ENCODE measurements around the gene ME3. TPM values are rescaled to one million over a fixed set of nuclear protein-coding genes. Genes with fewer than 3 reads are reported as not detected.

Gene ME3
- total and polyA plus RNA-seq, 4 donors = 1.4 to 7.2 (median 2.3) TPM

GRCh38 chr11:86555401-86555800 lies 117.0 kb downstream of the ME3 start:
- no peaks in the 10 kb centered on the region for H3K9me3 ChIP-seq (ENCODE audit: control insufficient read depth in 4 of 4, low read length in 3 of 4)

GRCh38 chr11:86553265-86553664 lies 119.2 kb downstream of the ME3 start:
- H3K36me3 ChIP-seq (ENCODE audit: control insufficient read depth in 4 of 4, insufficient read depth in 3 of 4, low read depth in 1 of 4, low read length in 3 of 4) = no peaks in the 10 kb centered on the region
- DNase-seq (ENCODE audit: low spot score) = no peak
- H3K9me3 ChIP-seq (ENCODE audit: control insufficient read depth in 4 of 4, low read length in 3 of 4) = no peaks in the 10 kb centered on the region
- H3K4me3 ChIP-seq (ENCODE audit: low read depth in 1 of 3, low read length in 3 of 3) = no peak overlapping the region
- no peak overlapping the region for H3K27ac ChIP-seq (ENCODE audit: low read depth in 1 of 2, low read length in 2 of 2)
- H3K4me1 ChIP-seq (ENCODE audit: control insufficient read depth in 4 of 4, insufficient read depth in 4 of 4, low read length in 3 of 4) = peaks cover 0 to 2% (median 0%) of the 10 kb centered on the region in 4 donors
- no peak overlapping the region for H3K9ac ChIP-seq (ENCODE audit: low read depth in 1 of 2, low read length in 2 of 2)
- 85% methylated on average over 4 of the region's 4 CpGs for WGBS
- no peaks in the 10 kb centered on the region for H3K27me3 ChIP-seq (ENCODE audit: control insufficient read depth in 4 of 4, insufficient read depth in 4 of 4, low read length in 3 of 4)
- TF ChIP-seq FOXA1 (IDR thresholded peaks at IDR 0.05) (no peak), SP1 (IDR thresholded peaks at IDR 0.05) (no peak), NR2F2 (IDR thresholded peaks at IDR 0.05) (no peak), HNF4G (IDR thresholded peaks at IDR 0.05) (no peak), RAD21 (IDR thresholded peaks at IDR 0.05) (no peak), FOXA2 (IDR thresholded peaks at IDR 0.05) (no peak), HNF4A (conservative IDR thresholded peaks at IDR 0.05) (no peak), RXRA (IDR thresholded peaks at IDR 0.05) (no peak)
- TF ChIP-seq, protein P1, sequence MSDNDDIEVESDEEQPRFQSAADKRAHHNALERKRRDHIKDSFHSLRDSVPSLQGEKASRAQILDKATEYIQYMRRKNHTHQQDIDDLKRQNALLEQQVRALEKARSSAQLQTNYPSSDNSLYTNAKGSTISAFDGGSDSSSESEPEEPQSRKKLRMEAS (IDR thresholded peaks at IDR 0.05) = no peak
- TF ChIP-seq, protein P2, sequence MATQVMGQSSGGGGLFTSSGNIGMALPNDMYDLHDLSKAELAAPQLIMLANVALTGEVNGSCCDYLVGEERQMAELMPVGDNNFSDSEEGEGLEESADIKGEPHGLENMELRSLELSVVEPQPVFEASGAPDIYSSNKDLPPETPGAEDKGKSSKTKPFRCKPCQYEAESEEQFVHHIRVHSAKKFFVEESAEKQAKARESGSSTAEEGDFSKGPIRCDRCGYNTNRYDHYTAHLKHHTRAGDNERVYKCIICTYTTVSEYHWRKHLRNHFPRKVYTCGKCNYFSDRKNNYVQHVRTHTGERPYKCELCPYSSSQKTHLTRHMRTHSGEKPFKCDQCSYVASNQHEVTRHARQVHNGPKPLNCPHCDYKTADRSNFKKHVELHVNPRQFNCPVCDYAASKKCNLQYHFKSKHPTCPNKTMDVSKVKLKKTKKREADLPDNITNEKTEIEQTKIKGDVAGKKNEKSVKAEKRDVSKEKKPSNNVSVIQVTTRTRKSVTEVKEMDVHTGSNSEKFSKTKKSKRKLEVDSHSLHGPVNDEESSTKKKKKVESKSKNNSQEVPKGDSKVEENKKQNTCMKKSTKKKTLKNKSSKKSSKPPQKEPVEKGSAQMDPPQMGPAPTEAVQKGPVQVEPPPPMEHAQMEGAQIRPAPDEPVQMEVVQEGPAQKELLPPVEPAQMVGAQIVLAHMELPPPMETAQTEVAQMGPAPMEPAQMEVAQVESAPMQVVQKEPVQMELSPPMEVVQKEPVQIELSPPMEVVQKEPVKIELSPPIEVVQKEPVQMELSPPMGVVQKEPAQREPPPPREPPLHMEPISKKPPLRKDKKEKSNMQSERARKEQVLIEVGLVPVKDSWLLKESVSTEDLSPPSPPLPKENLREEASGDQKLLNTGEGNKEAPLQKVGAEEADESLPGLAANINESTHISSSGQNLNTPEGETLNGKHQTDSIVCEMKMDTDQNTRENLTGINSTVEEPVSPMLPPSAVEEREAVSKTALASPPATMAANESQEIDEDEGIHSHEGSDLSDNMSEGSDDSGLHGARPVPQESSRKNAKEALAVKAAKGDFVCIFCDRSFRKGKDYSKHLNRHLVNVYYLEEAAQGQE (IDR thresholded peaks at IDR 0.05) = no peak
- TF ChIP-seq, protein P3, sequence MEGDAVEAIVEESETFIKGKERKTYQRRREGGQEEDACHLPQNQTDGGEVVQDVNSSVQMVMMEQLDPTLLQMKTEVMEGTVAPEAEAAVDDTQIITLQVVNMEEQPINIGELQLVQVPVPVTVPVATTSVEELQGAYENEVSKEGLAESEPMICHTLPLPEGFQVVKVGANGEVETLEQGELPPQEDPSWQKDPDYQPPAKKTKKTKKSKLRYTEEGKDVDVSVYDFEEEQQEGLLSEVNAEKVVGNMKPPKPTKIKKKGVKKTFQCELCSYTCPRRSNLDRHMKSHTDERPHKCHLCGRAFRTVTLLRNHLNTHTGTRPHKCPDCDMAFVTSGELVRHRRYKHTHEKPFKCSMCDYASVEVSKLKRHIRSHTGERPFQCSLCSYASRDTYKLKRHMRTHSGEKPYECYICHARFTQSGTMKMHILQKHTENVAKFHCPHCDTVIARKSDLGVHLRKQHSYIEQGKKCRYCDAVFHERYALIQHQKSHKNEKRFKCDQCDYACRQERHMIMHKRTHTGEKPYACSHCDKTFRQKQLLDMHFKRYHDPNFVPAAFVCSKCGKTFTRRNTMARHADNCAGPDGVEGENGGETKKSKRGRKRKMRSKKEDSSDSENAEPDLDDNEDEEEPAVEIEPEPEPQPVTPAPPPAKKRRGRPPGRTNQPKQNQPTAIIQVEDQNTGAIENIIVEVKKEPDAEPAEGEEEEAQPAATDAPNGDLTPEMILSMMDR (IDR thresholded peaks at IDR 0.05; ENCODE audit: low read depth, low read length, missing input control) = no peak

More at GRCh38 chr11:86555401-86555800, 117.0 kb downstream of the ME3 start:
- Histone ChIP-seq H3K4me1 (ENCODE audit: control insufficient read depth in 4 of 4, insufficient read depth in 4 of 4, low read length in 3 of 4) (peaks cover 0 to 2% (median 0%) of the 10 kb centered on the region in 4 donors), H3K27me3 (ENCODE audit: control insufficient read depth in 4 of 4, insufficient read depth in 4 of 4, low read length in 3 of 4) (no peaks in the 10 kb centered on the region), H3K4me3 (ENCODE audit: low read depth in 1 of 3, low read length in 3 of 3) (no peak overlapping the region), H3K36me3 (ENCODE audit: control insufficient read depth in 4 of 4, insufficient read depth in 3 of 4, low read depth in 1 of 4, low read length in 3 of 4) (no peaks in the 10 kb centered on the region), H3K27ac (ENCODE audit: low read depth in 1 of 2, low read length in 2 of 2) (no peak overlapping the region), H3K9ac (ENCODE audit: low read depth in 1 of 2, low read length in 2 of 2) (no peak overlapping the region)
- DNase-seq (ENCODE audit: low spot score) = no peak
- no peak for TF ChIP-seq RXRA (IDR thresholded peaks at IDR 0.05)
- TF ChIP-seq ATF3 (IDR thresholded peaks at IDR 0.05) = no peak
- TF ChIP-seq SP1 (IDR thresholded peaks at IDR 0.05) = no peak
- TF ChIP-seq EGR1 (IDR thresholded peaks at IDR 0.05; ENCODE audit: low read depth in 2 of 2) = no peak
- no peak for TF ChIP-seq RAD21 (IDR thresholded peaks at IDR 0.05)
- TF ChIP-seq FOXA1 (IDR thresholded peaks at IDR 0.05) = no peak
- TF ChIP-seq, protein P2 (IDR thresholded peaks at IDR 0.05) = no peak
- TF ChIP-seq NR2F2 (IDR thresholded peaks at IDR 0.05) = no peak
- TF ChIP-seq, protein P3 (IDR thresholded peaks at IDR 0.05; ENCODE audit: low read depth, low read length, missing input control) = no peak
- TF ChIP-seq TAF1 (conservative IDR thresholded peaks at IDR 0.05) = no peak
- TF ChIP-seq, protein P1 (IDR thresholded peaks at IDR 0.05) = no peak
- no peak for TF ChIP-seq YY1 (IDR thresholded peaks at IDR 0.05)
- TF ChIP-seq JUND (IDR thresholded peaks at IDR 0.05) = no peak
- no peak for TF ChIP-seq GABPA (IDR thresholded peaks at IDR 0.05 in 1 of 2, conservative IDR thresholded peaks at IDR 0.05 in 1 of 2)
- TF ChIP-seq HNF4A (conservative IDR thresholded peaks at IDR 0.05) = no peak
- 93% methylated on average over 5 of the region's 5 CpGs for WGBS

Data from liver (tissue), 9 donors.